Endothelial cell of umbilical vein (primary cell): Measurements from ENCODE around the gene VPS16. TPM values are rescaled to one million over a fixed set of nuclear protein-coding genes. Genes with fewer than 3 reads are reported as not detected.

Source experiments
- BruUV-seq: library from RNA; stranded (reverse); fragments of 400-500 nt; replicated peaks from 2 replicates; lab custom pipeline; 2021; lab: Mats Ljungman, UMichigan
- CTCF ChIA-PET: fragments of 300-600, 350-600 bp; sonication (Branson Sonifier 250); formaldehyde crosslinking; loops from one replicate; lab custom pipeline; 2021; ENCODE audit warnings: antibody characterized with exemption, inconsistent platforms; lab: Charles Lee
- POLR2A ChIA-PET: fragments of 300-600, 350-600 bp; sonication (Branson Sonifier 250); formaldehyde crosslinking; loops from one replicate; lab custom pipeline; 2021; ENCODE audit warnings: antibody characterized with exemption, inconsistent platforms; lab: Charles Lee
- DNase-seq: peaks from one replicate; pipeline ENCODE4 v3.0.0-alpha.2; 2011; ENCODE audit warnings: low read depth, low spot score
- FAIRE-seq: peaks from 2 replicates; lab custom pipeline; 2011; peaks lifted over from hg19 to GRCh38; lab: Jason Lieb, UNC
- H2AFZ ChIP-seq: 2 replicates; pipeline ENCODE4 v1.6.0; 2012; ENCODE audit warnings: low read depth, low read length, control low read depth, inconsistent platforms
- H3K27ac ChIP-seq: 2 replicates; pipeline ENCODE4 v1.5.1; 2011; ENCODE audit warnings: low read depth, mild to moderate bottlenecking, control low read depth, low read length, moderate library complexity; ENCODE audit not compliant: insufficient read depth
- H3K27me3 ChIP-seq, 2 experiments: 2 replicates each; pipeline versions ENCODE4 v1.6.0 to v1.6.1; 2011; ENCODE audit warnings: low read length in 2 of 2, mixed read lengths in 1 of 2; ENCODE audit not compliant: control insufficient read depth in 2 of 2, insufficient read depth in 2 of 2
- H3K36me3 ChIP-seq, 2 experiments: 2 replicates in 1 of 2; 3 replicates in 1 of 2; pipeline ENCODE4 v1.5.1; 2011; ENCODE audit warnings: low read length in 2 of 2, mild to moderate bottlenecking in 1 of 2, moderate library complexity in 1 of 2; ENCODE audit not compliant: control insufficient read depth in 2 of 2, insufficient read depth in 2 of 2; ENCODE audit errors: extremely low read depth in 1 of 2
- H3K4me1 ChIP-seq: 3 replicates; pipeline ENCODE4 v1.5.1; 2011; ENCODE audit warnings: mild to moderate bottlenecking, low read length; ENCODE audit not compliant: control insufficient read depth, insufficient read depth; ENCODE audit errors: extremely low read depth
- H3K4me2 ChIP-seq: 2 replicates; pipeline ENCODE4 v1.6.1; 2011; ENCODE audit warnings: low read length, control low read depth, mixed read lengths; ENCODE audit not compliant: insufficient read depth
- H3K4me3 ChIP-seq, 3 experiments: fragments of 200-600 bp in 1 of 3; sonication (generic), shearing (Covaris generic) in 1 of 3; replicated peaks in 1 of 3; 2 replicates each; pipeline ENCODE4 v1.5.1; 2011 to 2016; ENCODE audit warnings: control low read depth in 3 of 3, low read length in 3 of 3, mild to moderate bottlenecking in 2 of 3, inconsistent platforms in 1 of 3, low read depth in 1 of 3, moderate library complexity in 1 of 3; ENCODE audit not compliant: insufficient read depth in 1 of 3
- H3K79me2 ChIP-seq: 2 replicates; pipeline ENCODE4 v1.6.0; 2012; ENCODE audit warnings: low read length, inconsistent platforms; ENCODE audit not compliant: control insufficient read depth, insufficient read depth
- H3K9ac ChIP-seq: replicated peaks from 2 replicates; pipeline ENCODE3; 2011; ENCODE audit warnings: low read length, control low read depth; ENCODE audit not compliant: insufficient read depth; ENCODE audit errors: extremely low read depth
- H3K9me1 ChIP-seq: replicated peaks from 3 replicates; pipeline ENCODE4 v1.6.0; 2011; ENCODE audit warnings: mild to moderate bottlenecking, low read length; ENCODE audit not compliant: control insufficient read depth, insufficient read depth; ENCODE audit errors: extremely low read depth
- H3K9me3 ChIP-seq: replicated peaks from 2 replicates; pipeline ENCODE4 v1.5.1; 2012; ENCODE audit warnings: low read length, inconsistent platforms; ENCODE audit not compliant: control insufficient read depth, insufficient read depth
- H4K20me1 ChIP-seq: replicated peaks from 2 replicates; pipeline ENCODE3; 2011; ENCODE audit warnings: mild to moderate bottlenecking, low read length; ENCODE audit not compliant: control insufficient read depth, insufficient read depth; ENCODE audit errors: extremely low read depth
- CTCF ChIP-seq, 2 donors: IDR thresholded peaks; 1 replicate in 1 of 2; 2 replicates in 1 of 2; pipeline ENCODE4 v1.5.1; 2011; ENCODE audit warnings: low read length in 2 of 2, mild to moderate bottlenecking in 2 of 2, moderate library complexity in 2 of 2, control low read depth in 1 of 2, inconsistent platforms in 1 of 2, low read depth in 1 of 2; ENCODE audit not compliant: insufficient read depth in 1 of 2; ENCODE audit errors: extremely low read depth in 1 of 2
- EZH2 ChIP-seq: IDR thresholded peaks from 2 replicates; pipeline ENCODE4 v1.6.1; 2012; ENCODE audit warnings: borderline replicate concordance, low read depth, mild to moderate bottlenecking, moderate library complexity, low read length, inconsistent platforms; ENCODE audit not compliant: severe bottlenecking
- FOS ChIP-seq: IDR thresholded peaks from 2 replicates; pipeline ENCODE4 v1.6.1; 2011; ENCODE audit warnings: mild to moderate bottlenecking, low read length, moderate library complexity, borderline replicate concordance; ENCODE audit not compliant: insufficient read depth
- GATA2 ChIP-seq: IDR thresholded peaks from 2 replicates; pipeline ENCODE4 v1.7.0; 2011; ENCODE audit warnings: low read depth, mild to moderate bottlenecking, moderate library complexity, mixed read lengths, low read length; ENCODE audit not compliant: insufficient read length, insufficient read depth
- JUN ChIP-seq: IDR thresholded peaks from 2 replicates; pipeline ENCODE4 v1.6.1; 2011; ENCODE audit warnings: borderline replicate concordance, low read depth; ENCODE audit not compliant: insufficient read length, insufficient read depth
- MYC ChIP-seq: IDR thresholded peaks from one replicate; pipeline ENCODE4 v1.6.1; 2011; ENCODE audit warnings: mild to moderate bottlenecking, low read depth, low read length
- dilution Hi-C: fragments of 300-500 bp; cut with MboI; formaldehyde crosslinking; loops from one replicate; pipeline ENCODE4 v1.15.0; 2019; ENCODE audit warnings: low sequenced_read_pairs; ENCODE audit not compliant: extremely low pct_ligation_motif_present
- intact Hi-C: fragments of 100-400 bp; cut with micrococcal nuclease; formaldehyde crosslinking; loops from one replicate; pipeline ENCODE4 v1.10.0; 2022
- polyA plus RNA-seq, 4 experiments: library from polyadenylated mRNA; depleted of rRNA in 3 of 4; stranded (reverse) in 3 of 4; unstranded in 1 of 4; fragments of >200 nt; gene quantifications; 2 replicates each; pipeline versions ENCODE4 v1.2.1 to v1.2.3, GENCODE V29; 2011 to 2012; ENCODE audit warnings: missing spikeins in 1 of 4
- total RNA-seq: library from RNA; stranded (reverse); gene quantifications from 2 replicates; pipeline ENCODE4 v1.2.3, GENCODE V29; 2021
- TF ChIP-seq, protein P1 (sequence below): IDR thresholded peaks from 2 replicates; pipeline ENCODE4 v1.6.1; 2011; ENCODE audit not compliant: insufficient read depth, insufficient read length

Gene VPS16
- total and polyA plus RNA-seq, 2 donors (not counting 3 experiments of a cell fraction or from before 2014, with no cell fraction given) = 37.6 to 42.3 TPM

GRCh38 chr20:2815242-2815900, 25.2 kb upstream of the VPS16 start:
- Histone ChIP-seq H4K20me1 (no peaks in the 10 kb centered on the region), H3K4me2 (no peak overlapping the region), H3K4me3 (no peak overlapping the region), H3K27ac (no peak overlapping the region), H3K27me3 (peaks cover 13 to 19% of the 10 kb centered on the region in 2 experiments), H3K36me3 (no peaks in the 10 kb centered on the region), H3K79me2 (no peaks in the 10 kb centered on the region), H3K9me1 (no peaks in the 10 kb centered on the region), H2AFZ (no peak overlapping the region), H3K9ac (no peak overlapping the region), H3K9me3 (peaks cover 1% of the 10 kb centered on the region), H3K4me1 (no peaks in the 10 kb centered on the region)
- dilution Hi-C loops (no loop called here), intact Hi-C loops (no loop called here)
- ChIA-PET CTCF (no interaction called here), POLR2A (no interaction called here)
- BruUV-seq = no TSS peak
- no peak for DNase-seq
- TF ChIP-seq CTCF (IDR thresholded peaks at IDR 0.05; ENCODE audit: extremely low read depth in 1 of 2, insufficient read depth in 1 of 2, low read depth in 1 of 2, low read length in 2 of 2) (no peak), GATA2 (no peak), FOS (no peak), EZH2 (no peak), MYC (no peak), JUN (no peak)
- TF ChIP-seq, protein P1, sequence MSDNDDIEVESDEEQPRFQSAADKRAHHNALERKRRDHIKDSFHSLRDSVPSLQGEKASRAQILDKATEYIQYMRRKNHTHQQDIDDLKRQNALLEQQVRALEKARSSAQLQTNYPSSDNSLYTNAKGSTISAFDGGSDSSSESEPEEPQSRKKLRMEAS = no peak
- FAIRE-seq = no peak
